Activated CD4-positive, alpha-beta T cell treated with anti-CD3 and anti-CD28 coated beads, Interleukin-2, amount 10 ng/mL, durations not matched to agents 24 days and 14 days (primary cell): ENCODE results near the gene ARHGAP24. TPM values are rescaled to one million over a fixed set of nuclear protein-coding genes. Genes with fewer than 3 reads are reported as not detected.
"Not testable (repeated sequence)": the region's sequence is repeated elsewhere in the genome, so short reads cannot be mapped to it uniquely, and the experiment has no call there.

Experiments used
- DNase-seq: peaks from one replicate; pipeline ENCODE4 v3.0.0; 2022
- H3K27ac Mint-ChIP-seq: one replicate; pipeline ENCODE4 v1.8.0; 2022; ENCODE audit warnings: mild to moderate bottlenecking, mixed read lengths
- H3K27me3 Mint-ChIP-seq: one replicate; pipeline ENCODE4 v1.8.0; 2022; ENCODE audit warnings: mixed read lengths
- H3K36me3 Mint-ChIP-seq: one replicate; pipeline ENCODE4 v1.8.0; 2022; ENCODE audit warnings: low read depth, mild to moderate bottlenecking, mixed read lengths
- H3K4me1 Mint-ChIP-seq: one replicate; pipeline ENCODE4 v1.8.0; 2021; ENCODE audit warnings: mixed read lengths
- H3K4me3 Mint-ChIP-seq: one replicate; pipeline ENCODE4 v1.8.0; 2022; ENCODE audit warnings: mild to moderate bottlenecking, moderate library complexity, mixed read lengths
- H3K9me3 Mint-ChIP-seq: one replicate; pipeline ENCODE4 v1.8.0; 2021; ENCODE audit warnings: mixed read lengths
- intact Hi-C: fragments of 100-400 bp; cut with micrococcal nuclease; formaldehyde crosslinking; loops from one replicate; pipeline ENCODE4 v1.15.1; 2023
- total RNA-seq: library from RNA; stranded (reverse); gene quantifications from 2 replicates; pipeline ENCODE4 v1.2.3, GENCODE V29; 2022

ARHGAP24 gene
- total RNA-seq, 1 donor from 2014 or later: not detected

DNA sequence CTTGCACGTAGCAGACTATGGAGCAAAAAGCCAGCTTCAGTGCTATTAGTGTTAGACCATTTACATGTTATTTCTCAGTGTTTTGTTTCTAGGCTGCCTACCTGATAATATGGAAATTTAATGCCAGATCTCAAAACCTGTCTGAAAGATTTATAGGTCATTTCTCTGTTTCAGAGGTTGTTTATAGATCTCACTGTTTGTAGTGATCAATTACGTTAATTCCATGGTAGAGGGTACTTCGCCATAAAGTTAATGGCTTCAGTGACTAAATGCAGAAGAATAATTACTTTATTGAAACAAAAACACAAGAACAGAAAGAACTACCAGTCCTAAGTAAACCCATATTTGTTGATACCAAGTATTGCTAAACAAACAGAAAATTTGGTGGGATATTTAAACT is 420.8 kb downstream of the ARHGAP24 start:
- Mint-ChIP-seq H3K4me3 (no peak overlapping the region), H3K4me1 (no peaks in the 10 kb centered on the region), H3K9me3 (no peaks in the 10 kb centered on the region), H3K27me3 (no peaks in the 10 kb centered on the region), H3K36me3 (no peaks in the 10 kb centered on the region), H3K27ac (no peak overlapping the region)
- no peak for DNase-seq
- intact Hi-C loops: no loop called here

DNA sequence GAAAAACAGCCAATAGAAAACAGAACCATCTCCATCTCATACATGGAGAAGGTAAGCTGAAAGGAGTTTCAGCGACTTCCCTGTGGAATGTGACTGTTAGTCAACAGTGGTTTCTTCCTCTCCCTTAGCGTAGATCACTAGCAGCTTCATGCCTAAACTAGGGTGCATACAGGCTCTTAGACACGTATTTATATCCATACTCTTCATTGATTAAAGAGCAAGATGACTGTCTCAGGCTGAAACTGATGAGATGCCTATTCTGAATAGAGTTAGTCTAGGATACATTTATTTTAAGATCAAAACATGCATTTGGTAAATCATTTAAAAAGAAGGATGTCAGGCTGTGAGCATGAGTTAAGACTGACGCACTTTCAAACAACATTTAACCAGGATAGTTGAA is 423.3 kb downstream of the ARHGAP24 start:
- DNase-seq: no peak
- H3K27me3 Mint-ChIP-seq: no peaks in the 10 kb centered on the region
- no peak overlapping the region for H3K4me3 Mint-ChIP-seq
- no peak overlapping the region for H3K27ac Mint-ChIP-seq
- intact Hi-C loops: no loop called here
- no peaks in the 10 kb centered on the region for H3K4me1 Mint-ChIP-seq
- no peaks in the 10 kb centered on the region for H3K9me3 Mint-ChIP-seq
- H3K36me3 Mint-ChIP-seq: no peaks in the 10 kb centered on the region

DNA sequence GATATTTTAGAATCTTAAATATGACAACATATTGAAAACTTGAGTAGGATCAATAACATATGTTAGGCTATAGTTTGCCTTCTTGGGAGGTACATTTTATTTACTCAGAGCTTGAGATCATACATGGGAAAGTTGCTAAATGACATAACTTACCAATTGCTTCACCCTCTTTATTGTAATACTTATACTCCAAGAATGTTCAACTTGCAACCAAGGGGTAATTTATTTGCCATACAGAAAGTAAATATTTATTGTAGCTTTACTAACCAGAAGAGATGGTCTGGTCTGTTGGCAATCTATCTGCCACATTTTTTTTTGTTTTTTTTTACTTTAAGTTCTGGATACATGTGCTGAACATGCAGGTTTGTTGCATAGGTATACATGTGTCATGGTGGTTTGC is 426.6 kb downstream of the ARHGAP24 start:
- no peak overlapping the region for H3K27ac Mint-ChIP-seq
- H3K4me1 Mint-ChIP-seq: no peaks in the 10 kb centered on the region

DNA sequence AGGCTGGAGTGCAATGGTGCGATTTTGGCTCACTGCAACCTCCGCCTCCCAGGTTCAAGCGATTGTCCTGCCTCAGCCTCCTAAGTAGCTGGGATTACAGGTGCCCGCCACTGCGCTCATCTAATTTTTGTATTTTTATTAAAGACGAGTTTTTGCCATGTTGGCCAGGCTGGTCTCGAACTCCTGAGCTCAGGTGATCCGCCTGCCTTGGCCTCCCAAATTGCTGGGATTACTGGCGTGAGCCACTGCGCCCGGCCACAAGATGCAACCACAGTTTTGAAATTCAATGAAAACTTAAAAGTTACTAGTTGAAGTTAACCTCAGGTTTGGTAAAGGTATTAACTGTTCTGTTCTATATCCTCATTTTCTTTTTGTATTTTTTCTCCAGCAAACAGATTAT is 427.7 kb downstream of the ARHGAP24 start:
- H3K4me1 Mint-ChIP-seq, H3K36me3 Mint-ChIP-seq, H3K9me3 Mint-ChIP-seq, intact Hi-C loops, H3K4me3 Mint-ChIP-seq, H3K27me3 Mint-ChIP-seq, H3K27ac Mint-ChIP-seq, DNase-seq: not testable (repeated sequence)

More for the DNA sequence above, 426.6 kb downstream of the ARHGAP24 start:
- no peak for DNase-seq
- intact Hi-C loops: no loop called here
- no peaks in the 10 kb centered on the region for H3K9me3 Mint-ChIP-seq
- no peaks in the 10 kb centered on the region for H3K36me3 Mint-ChIP-seq
- no peak overlapping the region for H3K4me3 Mint-ChIP-seq
- H3K27me3 Mint-ChIP-seq: no peaks in the 10 kb centered on the region

DNA sequence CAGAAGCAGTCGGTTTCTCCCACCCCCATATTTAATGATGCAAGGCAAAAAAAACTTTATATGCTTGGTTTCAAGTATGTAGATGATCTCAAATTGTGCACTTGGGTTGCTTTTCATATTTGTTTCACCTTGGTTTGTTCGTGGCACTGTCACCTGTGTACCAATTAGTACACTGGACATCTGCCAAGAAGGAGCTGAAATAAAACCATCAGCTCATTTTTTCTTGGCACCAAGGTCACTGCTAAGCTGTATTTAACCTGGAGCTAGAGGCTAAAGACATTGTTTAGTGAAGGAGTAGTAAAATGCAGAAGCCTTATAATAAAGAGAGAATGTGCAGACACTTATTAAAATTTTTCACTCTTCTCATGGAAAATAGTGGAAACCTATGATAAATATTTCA is 430.8 kb downstream of the ARHGAP24 start:
- H3K27ac Mint-ChIP-seq: no peak overlapping the region
- DNase-seq: no peak
- H3K4me1 Mint-ChIP-seq: no peaks in the 10 kb centered on the region
- no peaks in the 10 kb centered on the region for H3K27me3 Mint-ChIP-seq
- no peak overlapping the region for H3K4me3 Mint-ChIP-seq
- no peaks in the 10 kb centered on the region for H3K36me3 Mint-ChIP-seq
- H3K9me3 Mint-ChIP-seq: no peaks in the 10 kb centered on the region
- intact Hi-C loops: no loop called here

DNA sequence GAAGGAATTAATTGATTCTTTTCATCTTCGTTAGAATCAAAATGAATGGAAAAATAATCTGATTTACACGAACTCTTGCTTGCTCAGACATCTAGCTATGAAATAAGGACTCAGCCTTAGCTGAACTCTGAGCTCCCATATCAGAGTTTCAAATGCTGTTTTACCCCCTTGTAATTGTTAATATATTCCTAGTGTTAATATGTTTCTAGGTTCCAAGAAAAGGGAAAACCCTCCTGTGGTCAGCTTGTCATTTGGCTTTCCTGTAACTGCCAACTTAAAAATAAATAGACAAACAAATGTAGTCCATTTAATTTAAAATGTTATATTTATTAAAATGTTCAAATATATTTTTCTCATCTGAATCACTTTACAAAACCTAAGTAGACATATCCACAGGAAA is 432.1 kb downstream of the ARHGAP24 start:
- Mint-ChIP-seq H3K27ac (no peak overlapping the region), H3K36me3 (no peaks in the 10 kb centered on the region), H3K4me3 (no peak overlapping the region), H3K9me3 (no peaks in the 10 kb centered on the region), H3K27me3 (no peaks in the 10 kb centered on the region), H3K4me1 (no peaks in the 10 kb centered on the region)
- DNase-seq: no peak
- intact Hi-C loops: no loop called here

DNA sequence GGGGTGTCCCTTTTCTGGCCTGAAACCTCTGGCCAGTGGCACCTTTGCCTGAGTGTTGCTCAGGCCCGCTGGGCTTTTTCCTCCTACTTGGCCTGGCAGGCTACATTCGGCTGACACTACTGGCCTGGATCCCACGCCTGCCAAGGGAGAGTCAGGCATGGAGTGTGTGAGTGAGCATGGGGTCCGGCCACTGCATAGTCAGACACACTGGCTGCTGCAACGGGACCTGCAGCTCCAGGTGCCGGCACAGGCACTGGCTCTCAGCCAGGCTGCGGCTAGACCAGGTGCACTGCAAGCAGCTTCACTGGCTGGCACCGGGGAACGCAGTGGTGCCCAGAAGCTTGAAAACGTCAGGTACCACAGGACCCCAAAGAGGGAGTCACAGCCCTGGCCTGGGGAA is 434.9 kb downstream of the ARHGAP24 start:
- no peaks in the 10 kb centered on the region for H3K9me3 Mint-ChIP-seq
- intact Hi-C loops: no loop called here
- no peaks in the 10 kb centered on the region for H3K36me3 Mint-ChIP-seq
- no peaks in the 10 kb centered on the region for H3K27me3 Mint-ChIP-seq
- DNase-seq: no peak
- no peak overlapping the region for H3K4me3 Mint-ChIP-seq
- no peaks in the 10 kb centered on the region for H3K4me1 Mint-ChIP-seq
- no peak overlapping the region for H3K27ac Mint-ChIP-seq

DNA sequence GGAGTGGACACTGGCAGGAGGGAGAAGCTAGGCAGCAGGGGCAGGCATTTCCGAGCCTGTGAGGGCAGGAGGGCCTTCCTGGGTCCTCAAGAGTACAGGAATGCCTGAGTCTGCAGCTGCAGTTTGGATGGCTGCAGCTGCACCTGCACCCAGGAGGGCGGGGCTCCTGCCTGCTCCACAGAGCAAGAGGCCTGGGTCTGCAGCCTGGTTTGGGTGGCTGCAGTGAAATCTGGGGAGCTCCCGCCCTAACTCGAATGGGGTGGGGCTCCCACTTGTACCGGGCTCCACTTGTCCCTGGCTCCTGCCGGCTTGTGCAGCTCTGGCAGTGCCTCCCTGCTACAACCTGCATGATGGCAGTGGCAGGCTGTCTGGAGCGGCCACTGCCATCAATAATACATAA is 436.0 kb downstream of the ARHGAP24 start:
- peaks cover 3% of the 10 kb centered on the region for H3K9me3 Mint-ChIP-seq
- no peaks in the 10 kb centered on the region for H3K27me3 Mint-ChIP-seq

DNA sequence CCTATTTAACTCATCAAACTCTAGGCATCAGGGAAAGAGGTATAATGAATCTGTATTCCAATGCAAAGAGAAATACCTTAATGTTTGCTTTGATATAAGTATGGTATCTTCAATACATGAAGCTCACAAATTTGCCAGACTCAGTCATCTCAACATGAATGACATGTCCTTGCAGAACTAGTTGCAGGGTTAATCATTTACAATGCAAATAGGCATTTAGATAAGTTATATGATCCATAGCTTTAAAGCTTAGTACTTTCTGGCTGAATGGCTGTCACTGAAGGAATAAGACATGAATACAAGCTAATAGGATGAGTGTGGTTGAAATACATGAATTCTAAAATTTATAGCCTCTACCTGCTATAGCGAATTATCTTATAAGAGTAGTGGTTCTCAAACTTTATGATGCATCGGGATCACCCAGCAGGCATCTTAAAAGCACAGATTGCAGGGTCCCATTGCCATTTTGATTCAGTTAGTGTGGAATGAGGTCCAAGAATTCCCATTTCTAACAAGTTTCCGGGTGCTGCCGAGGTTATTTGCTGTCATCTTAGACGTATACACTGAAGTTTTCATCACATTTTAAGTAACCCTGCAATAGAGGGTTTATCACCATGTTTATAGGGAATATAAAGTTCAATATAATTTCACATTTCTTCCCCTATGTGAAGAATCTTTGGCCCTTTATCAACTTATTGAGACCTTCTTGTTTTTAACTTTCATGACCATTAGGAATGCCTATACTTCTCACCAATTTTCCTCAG is 439.2 kb downstream of the ARHGAP24 start:
- Mint-ChIP-seq H3K27me3 (no peaks in the 10 kb centered on the region), H3K36me3 (no peaks in the 10 kb centered on the region), H3K4me1 (no peaks in the 10 kb centered on the region), H3K27ac (no peak overlapping the region), H3K4me3 (no peak overlapping the region), H3K9me3 (peaks cover 3% of the 10 kb centered on the region)
- intact Hi-C loops: no loop called here
- DNase-seq: no peak

More for the DNA sequence above, 436.0 kb downstream of the ARHGAP24 start:
- Mint-ChIP-seq H3K4me3 (no peak overlapping the region), H3K4me1 (no peaks in the 10 kb centered on the region), H3K27ac (no peak overlapping the region), H3K36me3 (no peaks in the 10 kb centered on the region)
- DNase-seq: no peak
- intact Hi-C loops: no loop called here

DNA sequence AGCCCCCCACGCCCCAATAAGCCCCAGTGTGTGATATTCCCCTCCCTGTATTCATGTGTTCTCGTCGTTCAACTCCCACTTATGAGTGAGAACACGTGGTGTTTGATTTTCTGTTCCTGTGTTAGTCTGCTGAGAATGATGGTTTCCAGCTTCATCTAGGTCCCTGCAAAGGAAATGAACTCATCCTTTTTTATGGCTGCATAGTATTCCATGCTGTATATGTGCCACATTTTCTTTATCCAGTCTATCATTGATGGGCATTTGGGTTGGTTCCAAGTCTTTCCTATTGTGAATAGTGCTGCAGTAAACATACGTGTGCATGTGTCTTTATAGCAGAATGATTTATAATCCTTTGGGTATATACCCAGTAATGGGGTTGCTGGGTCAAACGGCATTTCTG is 440.6 kb downstream of the ARHGAP24 start:
- H3K4me3 Mint-ChIP-seq, H3K4me1 Mint-ChIP-seq, H3K9me3 Mint-ChIP-seq, H3K27ac Mint-ChIP-seq, intact Hi-C loops, H3K36me3 Mint-ChIP-seq, H3K27me3 Mint-ChIP-seq, DNase-seq: not testable (repeated sequence)

DNA sequence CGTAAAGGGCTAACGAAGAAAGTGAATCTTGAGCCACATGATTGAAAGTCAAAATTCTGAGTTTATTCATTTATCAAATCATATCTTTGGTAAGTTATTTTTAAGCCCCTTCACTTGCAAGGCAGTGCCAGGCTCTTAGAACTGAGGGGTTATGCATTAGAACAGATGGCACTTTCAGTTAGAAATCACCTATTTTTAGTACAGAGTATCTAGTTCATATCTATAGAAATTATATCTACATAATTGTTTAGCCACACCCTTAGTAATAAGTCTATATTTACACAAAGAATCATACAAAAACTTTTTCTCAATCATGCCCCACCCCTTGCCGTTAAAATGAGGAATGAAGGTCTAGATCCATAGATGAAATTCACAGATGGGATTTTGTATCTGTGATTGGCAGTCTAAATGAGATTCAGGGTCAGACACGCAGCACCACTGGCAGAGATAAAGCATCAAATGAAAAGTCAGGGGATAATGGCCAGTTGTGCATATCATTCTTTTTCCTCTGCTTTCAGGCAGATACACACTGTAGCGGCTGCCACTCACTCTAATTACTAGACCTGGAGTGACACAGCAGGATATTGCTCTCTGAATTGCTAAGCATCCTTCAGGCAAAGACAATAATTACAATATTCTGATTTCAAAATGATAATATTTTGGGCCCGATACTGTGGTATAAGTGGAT is 444.4 kb downstream of the ARHGAP24 start:
- intact Hi-C loops: no loop called here
- H3K9me3 Mint-ChIP-seq: peaks cover 3% of the 10 kb centered on the region
- H3K4me1 Mint-ChIP-seq: no peaks in the 10 kb centered on the region
- H3K36me3 Mint-ChIP-seq: no peaks in the 10 kb centered on the region
- no peak for DNase-seq
- no peak overlapping the region for H3K27ac Mint-ChIP-seq
- H3K27me3 Mint-ChIP-seq: no peaks in the 10 kb centered on the region
- no peak overlapping the region for H3K4me3 Mint-ChIP-seq

DNA sequence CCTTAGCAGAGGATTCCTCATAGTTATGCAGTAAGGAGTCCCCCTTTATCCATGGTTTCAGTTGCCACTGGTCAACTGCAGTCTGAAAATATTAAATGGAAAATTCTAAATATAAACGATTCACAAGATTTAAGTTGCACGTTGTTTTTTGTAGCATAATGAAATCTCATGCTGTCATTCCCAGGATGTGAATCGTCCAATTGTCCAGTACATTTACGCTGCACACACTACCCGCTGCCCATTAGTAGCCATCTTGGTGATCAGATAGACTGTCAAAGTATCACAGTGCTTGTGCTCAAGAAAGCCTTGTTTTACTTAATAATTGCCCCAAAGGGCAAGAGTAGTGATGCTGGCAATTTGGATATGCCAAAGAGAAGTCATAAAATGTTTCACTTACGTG is 450.1 kb downstream of the ARHGAP24 start:
- Mint-ChIP-seq H3K9me3 (no peaks in the 10 kb centered on the region), H3K27me3 (peaks cover 3% of the 10 kb centered on the region), H3K4me1 (peaks cover 2% of the 10 kb centered on the region), H3K4me3 (no peak overlapping the region), H3K27ac (no peak overlapping the region), H3K36me3 (no peaks in the 10 kb centered on the region)
- no peak for DNase-seq
- intact Hi-C loops: no loop called here

DNA sequence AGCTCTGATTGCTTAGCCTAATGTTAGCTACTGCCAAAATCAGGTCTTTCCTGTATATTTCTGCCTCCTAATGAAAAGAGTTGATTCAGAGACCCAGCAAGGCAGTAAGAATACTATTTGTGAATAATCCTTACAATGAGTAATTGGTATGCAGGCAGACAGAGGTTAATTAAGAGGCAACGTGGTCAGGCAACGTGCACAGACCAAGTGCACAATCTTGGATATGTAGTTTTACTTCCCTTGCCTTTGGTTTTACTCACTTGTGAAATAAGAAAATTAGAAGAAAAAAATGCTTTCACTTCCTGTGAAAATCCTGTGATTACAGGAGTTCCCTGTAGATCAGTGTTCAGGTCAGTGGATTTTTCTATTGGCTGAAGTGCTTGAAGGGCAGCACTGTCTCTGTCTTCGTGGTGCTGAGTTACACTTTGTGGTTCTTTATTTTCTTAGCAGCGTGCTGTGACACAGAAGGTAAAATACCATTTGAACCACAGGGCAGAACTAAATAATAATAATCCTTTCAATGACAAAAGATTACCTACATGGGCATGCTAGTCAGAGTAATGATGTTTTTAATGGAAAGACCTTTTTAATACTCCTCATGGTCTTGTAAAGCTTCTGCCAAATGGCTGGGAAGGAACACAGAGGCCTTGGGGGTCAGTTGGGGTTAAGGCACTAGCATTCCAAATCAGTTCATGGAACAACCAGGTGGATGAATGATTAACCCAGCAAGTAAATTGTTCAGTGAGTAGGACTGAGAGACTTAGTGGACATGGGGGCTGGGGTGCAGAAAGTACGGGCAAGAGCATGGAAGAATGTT is 454.0 kb downstream of the ARHGAP24 start:
- intact Hi-C loops: no loop called here
- H3K27me3 Mint-ChIP-seq: peaks cover 3% of the 10 kb centered on the region
- DNase-seq: no peak
- H3K9me3 Mint-ChIP-seq: no peaks in the 10 kb centered on the region
- H3K4me3 Mint-ChIP-seq: no peak overlapping the region
- peaks cover 2% of the 10 kb centered on the region for H3K4me1 Mint-ChIP-seq
- H3K27ac Mint-ChIP-seq: no peak overlapping the region
- no peaks in the 10 kb centered on the region for H3K36me3 Mint-ChIP-seq
